GM12878 (cell line): ENCODE results near the gene SRRM5. TPM values are rescaled to one million over a fixed set of nuclear protein-coding genes. Genes with fewer than 3 reads are reported as not detected.

Experiments used
- ATAC-seq: fragments of 200-7000 bp; cut with Tn5 transposase; 3 replicates; pipeline ENCODE4 v1.9.1; 2020; ENCODE audit warnings: mild to moderate bottlenecking, moderate library complexity
- BruUV-seq: library from RNA; stranded (reverse); fragments of 400-500 nt; replicated peaks from 2 replicates; lab custom pipeline; 2021; lab: Mats Ljungman, UMichigan
- CTCF ChIA-PET: fragments of 300-600 bp; sonication (Branson Sonifier 250); formaldehyde crosslinking; extraction: SDS; loops from one replicate; lab custom pipeline; 2021; ENCODE audit warnings: inconsistent platforms; lab: Yijun Ruan, JAX
- POLR2A ChIA-PET: fragments of 350-600 bp; formaldehyde crosslinking; extraction: SDS; loops from one replicate; lab custom pipeline; 2021; ENCODE audit warnings: inconsistent platforms; lab: Charles Lee
- RAD21 ChIA-PET: fragments of 300-600 bp; sonication (Branson Sonifier 250); formaldehyde crosslinking; loops from one replicate; lab custom pipeline; 2023; ENCODE audit warnings: antibody characterized with exemption; ENCODE audit not compliant: unreplicated experiment; lab: Charles Lee
- SMC1A ChIA-PET: fragments of 300-600 bp; sonication (Branson Sonifier 250); formaldehyde crosslinking; loops from one replicate; lab custom pipeline; 2023; ENCODE audit not compliant: unreplicated experiment, uncharacterized antibody; lab: Charles Lee
- DNase-seq: peaks from one replicate; pipeline ENCODE4 v3.0.0-alpha.2; 2011; ENCODE audit warnings: low read depth, low spot score
- FAIRE-seq: peaks from 3 replicates; lab custom pipeline; 2011; peaks lifted over from hg19 to GRCh38; lab: Jason Lieb, UNC
- H2AFZ ChIP-seq: 2 replicates; pipeline ENCODE4 v1.6.0; 2011; ENCODE audit warnings: low read depth, low read length, control low read depth; ENCODE audit not compliant: control insufficient read depth
- H3K27ac ChIP-seq: 2 replicates; pipeline ENCODE4 v1.5.1; 2011; ENCODE audit warnings: control low read depth; ENCODE audit not compliant: control insufficient read depth, insufficient read depth
- H3K27me3 ChIP-seq, 2 experiments: replicated peaks in 1 of 2; 2 replicates each; pipeline versions ENCODE4 v1.6.0 to v1.6.1; 2011; ENCODE audit warnings: low read length in 1 of 2; ENCODE audit not compliant: control insufficient read depth in 2 of 2, insufficient read depth in 2 of 2
- H3K36me3 ChIP-seq, 2 experiments: 2 replicates each; pipeline ENCODE4 v1.5.1; 2011; ENCODE audit warnings: low read length in 1 of 2; ENCODE audit not compliant: control insufficient read depth in 2 of 2, insufficient read depth in 2 of 2
- H3K4me1 ChIP-seq: 2 replicates; pipeline ENCODE4 v1.6.1; 2011; ENCODE audit warnings: mild to moderate bottlenecking, low read length, moderate library complexity, mixed read lengths; ENCODE audit not compliant: control insufficient read depth, insufficient read depth
- H3K4me2 ChIP-seq: 2 replicates; pipeline ENCODE4 v1.6.0; 2011; ENCODE audit warnings: control low read depth; ENCODE audit not compliant: control insufficient read depth, insufficient read depth
- H3K4me3 ChIP-seq: fragments of 200-600 bp; sonication (generic); 2 replicates; pipeline ENCODE4 v1.5.1; 2016
- H3K79me2 ChIP-seq: 2 replicates; pipeline ENCODE4 v1.6.0; 2011; ENCODE audit warnings: low read length; ENCODE audit not compliant: control insufficient read depth, insufficient read depth
- H3K9ac ChIP-seq: 2 replicates; pipeline ENCODE4 v1.8.0; 2011; ENCODE audit warnings: low read length, control low read depth, mixed read lengths; ENCODE audit not compliant: control insufficient read depth, insufficient read depth
- H3K9me3 ChIP-seq: replicated peaks from 3 replicates; pipeline ENCODE4 v1.5.1; 2011; ENCODE audit warnings: mild to moderate bottlenecking, low read length; ENCODE audit not compliant: control insufficient read depth, insufficient read depth
- H4K20me1 ChIP-seq: 2 replicates; pipeline ENCODE4 v1.6.0; 2011; ENCODE audit not compliant: control insufficient read depth, insufficient read depth
- CHD1 ChIP-seq: IDR thresholded peaks from 2 replicates; pipeline ENCODE4 v1.6.1; 2012; ENCODE audit warnings: low read depth, low read length, improper control_type of control experiment
- ELK1 ChIP-seq: IDR thresholded peaks from 2 replicates; pipeline ENCODE4 v1.6.1; 2012; ENCODE audit warnings: low read depth, low read length, improper control_type of control experiment
- KAT2A ChIP-seq: conservative IDR thresholded peaks from 2 replicates; pipeline ENCODE4 v1.6.1; 2011; ENCODE audit warnings: low read depth, low read length; ENCODE audit not compliant: control insufficient read depth
- PRDM15 ChIP-seq: fragments of 450-650 bp; formaldehyde crosslinking; IDR thresholded peaks from 2 replicates; pipeline ENCODE4 v1.4.0; 2020; ENCODE audit warnings: mild to moderate bottlenecking, moderate library complexity
- ZSCAN29 ChIP-seq: fragments of 450-650 bp; IDR thresholded peaks from 2 replicates; pipeline ENCODE4 v1.6.1; 2017; ENCODE audit warnings: mild to moderate bottlenecking, moderate library complexity
- WGBS: methylation state at CpG from one replicate; pipeline ENCODE4 v1.1.6; 2016; ENCODE audit warnings: low lambda C conversion rate; ENCODE audit not compliant: insufficient replicate concordance, insufficient coverage; ENCODE audit errors: missing lambda C conversion rate; 5-methylcytosine and 5-hydroxymethylcytosine counted together
- in situ Hi-C: fragments of 300-500 bp; cut with MboI; formaldehyde crosslinking; loops from 9 replicates; pipeline ENCODE4 v1.14.3; 2018; ENCODE audit warnings: mixed read lengths
- intact Hi-C: fragments of 100-400 bp; cut with micrococcal nuclease; formaldehyde crosslinking; loops from one replicate; pipeline ENCODE4 v1.14.2; 2022; ENCODE audit not compliant: unreplicated experiment
- polyA plus RNA-seq, 11 experiments: library from polyadenylated mRNA; depleted of rRNA in 4 of 11; unstranded in 6 of 11; stranded (reverse) in 5 of 11; fragments of >200 nt; fragmentation: Nextera tagmentation in 4 of 11; fragmentation: Illumina TruSeq in 1 of 11; extraction: Ambion mirVana in 4 of 11; extraction: Trizol in 1 of 11; gene quantifications; 1 replicate in 1 of 11; 2 replicates in 10 of 11; pipeline versions ENCODE4 v1.2.1 to v1.2.3, GENCODE V29; 2011 to 2016; ENCODE audit warnings: inconsistent platforms in 2 of 11, missing spikeins in 2 of 11, low read depth in 1 of 11
- total RNA-seq, 4 experiments: library from RNA; depleted of rRNA in 3 of 4; stranded (reverse); fragments of >200 nt in 3 of 4; fragmentation: Illumina TruSeq in 1 of 4; extraction: Trizol in 1 of 4; gene quantifications; 2 replicates each; pipeline versions ENCODE4 v1.2.1 to v1.2.3, GENCODE V29; 2013 to 2021
- TF ChIP-seq, protein P1 (sequence below): fragments of 450-650 bp; IDR thresholded peaks from 2 replicates; pipeline ENCODE4 v1.6.1; 2018; ENCODE audit warnings: borderline replicate concordance, mild to moderate bottlenecking; ENCODE audit not compliant: partially characterized antibody
- TF ChIP-seq, protein P2 (sequence below): fragments of 450-650 bp; IDR thresholded peaks from 2 replicates; pipeline ENCODE4 v1.6.1; 2017; ENCODE audit warnings: antibody characterized with exemption, mild to moderate bottlenecking, moderate library complexity

SRRM5 gene
- total and polyA plus RNA-seq, 10 of the 15 experiments (the other 5 are each of a cell fraction or from before 2014, with no cell fraction given), result 0.06 to 0.38 (median 0.24) TPM; not detected in 2

GRCh38 chr19:43609872-43610271, 2.0 kb upstream of the SRRM5 start:
- no peak for FAIRE-seq
- WGBS, result 90% methylated on average over 6 of the region's 7 CpGs
- no TSS peak for BruUV-seq

More at GRCh38 chr19:43609872-43610271, 2.0 kb upstream of the SRRM5 start:
- in situ Hi-C loops (no loop called here), intact Hi-C loops (no loop called here)
- ChIA-PET CTCF (no interaction called here), SMC1A (no interaction called here), POLR2A (interaction anchor here (1.0 kb wide), 1 partner anchor 8 kb away, joined by 5 read pairs; no protein-coding TSS in a partner anchor), RAD21 (no interaction called here)
- Histone ChIP-seq H3K27me3 (no peaks in the 10 kb centered on the region), H3K9ac (no peak overlapping the region), H4K20me1 (no peaks in the 10 kb centered on the region), H3K36me3 (peaks cover 3 to 14% of the 10 kb centered on the region in 2 experiments; a peak in 3 of 4 replicates), H3K4me2 (no peak overlapping the region), H2AFZ (no peak overlapping the region), H3K9me3 (no peaks in the 10 kb centered on the region), H3K27ac (no peak overlapping the region), H3K79me2 (peaks cover 1% of the 10 kb centered on the region; the same call in 1 of the 2 replicates), H3K4me1 (no peaks in the 10 kb centered on the region), H3K4me3 (no peak overlapping the region)
- DNase-seq (no peak), ATAC-seq (no peak)
- TF ChIP-seq ELK1 (no peak), PRDM15 (CRISPR knock-in tag) (no peak), ZSCAN29 (no peak), KAT2A (no peak), CHD1 (no peak)
- TF ChIP-seq, protein P1, sequence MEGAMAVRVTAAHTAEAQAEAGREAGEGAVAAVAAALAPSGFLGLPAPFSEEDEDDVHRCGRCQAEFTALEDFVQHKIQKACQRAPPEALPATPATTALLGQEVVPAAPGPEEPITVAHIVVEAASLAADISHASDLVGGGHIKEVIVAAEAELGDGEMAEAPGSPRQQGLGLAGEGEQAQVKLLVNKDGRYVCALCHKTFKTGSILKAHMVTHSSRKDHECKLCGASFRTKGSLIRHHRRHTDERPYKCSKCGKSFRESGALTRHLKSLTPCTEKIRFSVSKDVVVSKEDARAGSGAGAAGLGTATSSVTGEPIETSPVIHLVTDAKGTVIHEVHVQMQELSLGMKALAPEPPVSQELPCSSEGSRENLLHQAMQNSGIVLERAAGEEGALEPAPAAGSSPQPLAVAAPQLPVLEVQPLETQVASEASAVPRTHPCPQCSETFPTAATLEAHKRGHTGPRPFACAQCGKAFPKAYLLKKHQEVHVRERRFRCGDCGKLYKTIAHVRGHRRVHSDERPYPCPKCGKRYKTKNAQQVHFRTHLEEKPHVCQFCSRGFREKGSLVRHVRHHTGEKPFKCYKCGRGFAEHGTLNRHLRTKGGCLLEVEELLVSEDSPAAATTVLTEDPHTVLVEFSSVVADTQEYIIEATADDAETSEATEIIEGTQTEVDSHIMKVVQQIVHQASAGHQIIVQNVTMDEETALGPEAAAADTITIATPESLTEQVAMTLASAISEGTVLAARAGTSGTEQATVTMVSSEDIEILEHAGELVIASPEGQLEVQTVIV, result no peak
- TF ChIP-seq, protein P2, sequence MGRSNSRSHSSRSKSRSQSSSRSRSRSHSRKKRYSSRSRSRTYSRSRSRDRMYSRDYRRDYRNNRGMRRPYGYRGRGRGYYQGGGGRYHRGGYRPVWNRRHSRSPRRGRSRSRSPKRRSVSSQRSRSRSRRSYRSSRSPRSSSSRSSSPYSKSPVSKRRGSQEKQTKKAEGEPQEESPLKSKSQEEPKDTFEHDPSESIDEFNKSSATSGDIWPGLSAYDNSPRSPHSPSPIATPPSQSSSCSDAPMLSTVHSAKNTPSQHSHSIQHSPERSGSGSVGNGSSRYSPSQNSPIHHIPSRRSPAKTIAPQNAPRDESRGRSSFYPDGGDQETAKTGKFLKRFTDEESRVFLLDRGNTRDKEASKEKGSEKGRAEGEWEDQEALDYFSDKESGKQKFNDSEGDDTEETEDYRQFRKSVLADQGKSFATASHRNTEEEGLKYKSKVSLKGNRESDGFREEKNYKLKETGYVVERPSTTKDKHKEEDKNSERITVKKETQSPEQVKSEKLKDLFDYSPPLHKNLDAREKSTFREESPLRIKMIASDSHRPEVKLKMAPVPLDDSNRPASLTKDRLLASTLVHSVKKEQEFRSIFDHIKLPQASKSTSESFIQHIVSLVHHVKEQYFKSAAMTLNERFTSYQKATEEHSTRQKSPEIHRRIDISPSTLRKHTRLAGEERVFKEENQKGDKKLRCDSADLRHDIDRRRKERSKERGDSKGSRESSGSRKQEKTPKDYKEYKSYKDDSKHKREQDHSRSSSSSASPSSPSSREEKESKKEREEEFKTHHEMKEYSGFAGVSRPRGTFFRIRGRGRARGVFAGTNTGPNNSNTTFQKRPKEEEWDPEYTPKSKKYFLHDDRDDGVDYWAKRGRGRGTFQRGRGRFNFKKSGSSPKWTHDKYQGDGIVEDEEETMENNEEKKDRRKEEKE, result no peak
